ENCODE results near the gene NEURL4. TPM values are rescaled to one million over a fixed set of nuclear protein-coding genes. Genes with fewer than 3 reads are reported as not detected.
A peak's percentile ranks its signal among the peaks of the same experiment; 100 is the strongest.

The NEURL4 gene
- total RNA-seq, 4 donors from 2014 or later = 10.4 to 16.1 (median 11.5) TPM

DNA sequence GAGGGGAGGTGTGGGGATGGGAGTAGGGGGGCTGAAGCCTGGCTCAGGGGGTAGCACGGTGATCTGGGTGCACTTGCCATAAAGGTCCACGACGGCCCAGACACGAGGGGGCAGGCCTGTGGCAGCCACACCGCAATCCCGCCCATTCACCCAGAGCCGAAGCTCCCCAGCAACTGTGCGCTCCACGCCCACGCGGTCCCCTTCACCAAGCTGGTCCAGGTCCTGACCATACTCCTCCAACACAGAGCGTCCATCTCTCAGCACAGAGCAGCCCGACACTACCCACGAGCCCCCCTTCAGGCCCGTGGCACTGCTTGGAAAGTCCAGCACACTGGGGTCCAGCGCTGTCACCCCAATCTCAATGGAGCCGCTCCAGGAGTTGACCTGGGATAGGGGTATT is 1.6 kb downstream of the NEURL4 start:
- DNase-seq (ENCODE audit: low spot score) (no peak), ATAC-seq (ENCODE audit: low FRiP score) (no peak)
- TF ChIP-seq CTCF (IDR thresholded peaks at IDR 0.05) = no peak

DNA sequence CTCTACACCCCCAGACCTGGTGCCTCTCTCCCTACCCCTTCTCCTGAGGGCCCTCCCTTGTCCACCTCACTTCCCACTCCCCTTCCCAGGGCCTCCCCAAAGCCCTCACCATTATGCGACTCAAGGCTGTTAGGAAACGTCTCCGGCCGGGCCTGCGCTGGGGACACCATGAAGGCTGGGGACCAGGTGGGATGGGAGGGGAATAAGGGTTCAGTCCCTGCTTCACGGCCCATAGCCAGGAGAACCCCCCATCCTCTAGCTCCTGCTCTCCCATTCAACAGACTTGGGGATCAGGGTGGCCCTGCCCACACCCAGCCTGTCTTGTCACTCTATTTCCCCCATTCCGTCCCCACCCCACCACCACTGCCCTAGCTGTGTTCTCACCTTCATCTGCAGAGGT is 2.1 kb downstream of the NEURL4 start:
- DNase-seq (ENCODE audit: low spot score) (no peak), ATAC-seq (ENCODE audit: low FRiP score) (no peak)
- TF ChIP-seq CTCF (IDR thresholded peaks at IDR 0.05) = no peak

GRCh38 chr17:7326186-7326585 is 2.9 kb downstream of the NEURL4 start:
- ATAC-seq (ENCODE audit: low FRiP score) = no peak
- no peak for TF ChIP-seq CTCF (IDR thresholded peaks at IDR 0.05)
- DNase-seq (ENCODE audit: low spot score) = no peak

DNA sequence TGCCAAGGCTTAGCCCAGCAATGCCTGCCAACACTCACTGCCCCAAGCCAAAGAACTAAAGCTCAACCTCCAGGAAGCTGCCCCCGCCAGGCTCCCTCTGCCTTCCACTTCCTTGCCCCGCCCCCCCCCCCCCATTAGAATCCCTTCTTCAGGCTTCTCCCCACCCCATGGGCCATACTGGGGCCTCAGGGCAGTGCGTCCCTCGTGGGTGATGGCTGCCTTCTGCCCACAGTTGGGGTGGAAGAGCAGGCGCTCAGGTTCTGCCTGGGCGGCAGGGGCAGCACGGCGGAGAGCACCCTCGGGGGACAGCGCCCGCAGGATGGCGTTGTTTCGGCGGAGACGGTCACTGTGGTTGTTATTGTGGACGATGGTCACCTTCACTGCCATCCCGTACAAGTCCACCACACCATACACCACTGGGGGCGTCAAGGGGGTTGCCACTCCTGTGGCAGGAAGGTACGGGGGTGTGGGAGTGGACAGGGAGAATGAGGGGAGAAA is 4.1 kb downstream of the NEURL4 start:
- DNase-seq (ENCODE audit: low spot score) = no peak
- no peak for ATAC-seq (ENCODE audit: low FRiP score)
- TF ChIP-seq CTCF (IDR thresholded peaks at IDR 0.05) = no peak

- no peak for DNase-seq (ENCODE audit: low spot score)
- no peak for TF ChIP-seq CTCF (IDR thresholded peaks at IDR 0.05)
- no peak for ATAC-seq (ENCODE audit: low FRiP score)
Observed at GRCh38 chr17:7324438-7324779, 4.7 kb downstream of the NEURL4 start.

- TF ChIP-seq CTCF (IDR thresholded peaks at IDR 0.05) = peak in 1 of 3 donors; percentile 78
- ATAC-seq (ENCODE audit: low FRiP score) = no peak
- no peak for DNase-seq (ENCODE audit: low spot score)
Observed at GRCh38 chr17:7323731-7324437, 5.3 kb downstream of the NEURL4 start.

- DNase-seq (ENCODE audit: low spot score) (no peak), ATAC-seq (ENCODE audit: low FRiP score) (no peak)
Observed at GRCh38 chr17:7322520-7323194, 6.5 kb downstream of the NEURL4 start.

More at GRCh38 chr17:7322520-7323194, 6.5 kb downstream of the NEURL4 start:
- TF ChIP-seq CTCF (IDR thresholded peaks at IDR 0.05) = no peak
